ENCODE data around the gene BTG2. TPM values are rescaled to one million over a fixed set of nuclear protein-coding genes. Genes with fewer than 3 reads are reported as not detected.
A peak's percentile ranks its signal among the peaks of the same experiment; 100 is the strongest.

The BTG2 gene
- total RNA-seq, 1 donor from 2014 or later: 110 TPM

- Mint-ChIP-seq H3K27ac (peak overlapping the region; percentile 88), H3K4me3 (ENCODE audit: low read depth) (no peak overlapping the region), H3K4me1 (ENCODE audit: low read depth) (peaks cover 70% of the 10 kb centered on the region), H3K36me3 (ENCODE audit: insufficient read depth) (no peaks in the 10 kb centered on the region), H3K27me3 (no peaks in the 10 kb centered on the region), H3K9me3 (ENCODE audit: low read depth) (no peaks in the 10 kb centered on the region)
- no peak for TF ChIP-seq CTCF (IDR thresholded peaks at IDR 0.05; ENCODE audit: unreplicated experiment)
- no peak for DNase-seq (ENCODE audit: low spot score, unreplicated experiment)
These were observed 19.0 kb downstream of the BTG2 start for GRCh38 chr1:203324105-203325025.

- H3K27me3 Mint-ChIP-seq: no peaks in the 10 kb centered on the region
- no peaks in the 10 kb centered on the region for H3K36me3 Mint-ChIP-seq (ENCODE audit: insufficient read depth)
- no peaks in the 10 kb centered on the region for H3K9me3 Mint-ChIP-seq (ENCODE audit: low read depth)
These were observed 19.7 kb downstream of the BTG2 start for GRCh38 chr1:203325026-203325417.

GRCh38 chr1:203325418-203326091, 20.2 kb downstream of the BTG2 start:
- no peak for TF ChIP-seq CTCF (IDR thresholded peaks at IDR 0.05; ENCODE audit: unreplicated experiment)
- no peaks in the 10 kb centered on the region for H3K9me3 Mint-ChIP-seq (ENCODE audit: low read depth)
- H3K27me3 Mint-ChIP-seq: no peaks in the 10 kb centered on the region
- H3K4me3 Mint-ChIP-seq (ENCODE audit: low read depth): no peak overlapping the region
- H3K4me1 Mint-ChIP-seq (ENCODE audit: low read depth): peaks cover 67% of the 10 kb centered on the region
- no peaks in the 10 kb centered on the region for H3K36me3 Mint-ChIP-seq (ENCODE audit: insufficient read depth)
- no peak for DNase-seq (ENCODE audit: low spot score, unreplicated experiment)
- H3K27ac Mint-ChIP-seq: peak overlapping the region; percentile 95

More at GRCh38 chr1:203325026-203325417, 19.7 kb downstream of the BTG2 start:
- no peak for TF ChIP-seq CTCF (IDR thresholded peaks at IDR 0.05; ENCODE audit: unreplicated experiment)
- Mint-ChIP-seq H3K27ac (peak overlapping the region; percentile 88), H3K4me1 (ENCODE audit: low read depth) (peaks cover 70% of the 10 kb centered on the region), H3K4me3 (ENCODE audit: low read depth) (no peak overlapping the region)
- no peak for DNase-seq (ENCODE audit: low spot score, unreplicated experiment)

GRCh38 chr1:203326830-203327683, 21.7 kb downstream of the BTG2 start:
- H3K36me3 Mint-ChIP-seq (ENCODE audit: insufficient read depth): no peaks in the 10 kb centered on the region
- peak; percentile 89 for DNase-seq (ENCODE audit: low spot score, unreplicated experiment)
- peak overlapping the region; percentile 53 for H3K4me3 Mint-ChIP-seq (ENCODE audit: low read depth)
- H3K9me3 Mint-ChIP-seq (ENCODE audit: low read depth): no peaks in the 10 kb centered on the region
- H3K27me3 Mint-ChIP-seq: no peaks in the 10 kb centered on the region
- H3K27ac Mint-ChIP-seq: peak overlapping the region; percentile 95
- TF ChIP-seq CTCF (IDR thresholded peaks at IDR 0.05; ENCODE audit: unreplicated experiment): no peak
- H3K4me1 Mint-ChIP-seq (ENCODE audit: low read depth): peaks cover 54% of the 10 kb centered on the region

Measured in progenitor cell of endocrine pancreas (in vitro differentiated cells).